HepG2 (cell line): Measurements from ENCODE around the gene DZIP1L.

Source experiments
- BRCA1 ChIP-seq: sonication (generic); formaldehyde crosslinking; IDR thresholded peaks from 2 replicates; pipeline ENCODE4 v1.4.0; 2020; ENCODE audit warnings: missing genetic modification reagents
- CEBPB ChIP-seq: IDR thresholded peaks from 2 replicates; pipeline ENCODE4 v1.6.1; 2011; ENCODE audit warnings: low read depth, low read length, improper control_type of control experiment, borderline replicate concordance
- MAX ChIP-seq: IDR thresholded peaks from 2 replicates; pipeline ENCODE4 v1.6.1; 2012; ENCODE audit warnings: inconsistent platforms
- MYNN ChIP-seq: sonication (generic); formaldehyde crosslinking; IDR thresholded peaks from 2 replicates; pipeline ENCODE4 v1.4.0; 2020; ENCODE audit warnings: mild to moderate bottlenecking, low read depth, missing genetic modification reagents
- RAD21 ChIP-seq: fragments of 450-650 bp; formaldehyde crosslinking; IDR thresholded peaks from 2 replicates; pipeline ENCODE4 v1.5.0; 2020; ENCODE audit warnings: mild to moderate bottlenecking
- RELA ChIP-seq: sonication (generic); formaldehyde crosslinking; IDR thresholded peaks from 2 replicates; pipeline ENCODE4 v1.4.0; 2020; ENCODE audit warnings: missing genetic modification reagents
- SNRNP70 ChIP-seq: fragments of 200-400 bp; formaldehyde crosslinking; IDR thresholded peaks from 2 replicates; pipeline ENCODE4 v1.6.1; 2017; ENCODE audit warnings: mild to moderate bottlenecking, low read depth, low read length, moderate library complexity
- ZFP36 ChIP-seq: fragments of 150-350 bp; IDR thresholded peaks from 2 replicates; pipeline ENCODE4 v1.6.1; 2018; ENCODE audit warnings: borderline replicate concordance, low read length, low read depth; ENCODE audit not compliant: partially characterized antibody
- ZNF558 ChIP-seq: sonication (generic); formaldehyde crosslinking; IDR thresholded peaks from 2 replicates; pipeline ENCODE4 v1.9.0; 2022; ENCODE audit warnings: mild to moderate bottlenecking, missing genetic modification reagents, borderline replicate concordance
- TF ChIP-seq, protein P1 (sequence below): sonication (generic); formaldehyde crosslinking; IDR thresholded peaks from 2 replicates; pipeline ENCODE4 v1.5.1; 2020; ENCODE audit warnings: mild to moderate bottlenecking, moderate library complexity, missing genetic modification reagents
- TF ChIP-seq, protein P2 (sequence below): sonication (generic); formaldehyde crosslinking; IDR thresholded peaks from 2 replicates; pipeline ENCODE4 v1.4.0; 2020; ENCODE audit warnings: mild to moderate bottlenecking, missing genetic modification reagents, borderline replicate concordance

GRCh38 chr3:138084196-138084595, 31.2 kb downstream of the DZIP1L start:
- TF ChIP-seq, protein P1, sequence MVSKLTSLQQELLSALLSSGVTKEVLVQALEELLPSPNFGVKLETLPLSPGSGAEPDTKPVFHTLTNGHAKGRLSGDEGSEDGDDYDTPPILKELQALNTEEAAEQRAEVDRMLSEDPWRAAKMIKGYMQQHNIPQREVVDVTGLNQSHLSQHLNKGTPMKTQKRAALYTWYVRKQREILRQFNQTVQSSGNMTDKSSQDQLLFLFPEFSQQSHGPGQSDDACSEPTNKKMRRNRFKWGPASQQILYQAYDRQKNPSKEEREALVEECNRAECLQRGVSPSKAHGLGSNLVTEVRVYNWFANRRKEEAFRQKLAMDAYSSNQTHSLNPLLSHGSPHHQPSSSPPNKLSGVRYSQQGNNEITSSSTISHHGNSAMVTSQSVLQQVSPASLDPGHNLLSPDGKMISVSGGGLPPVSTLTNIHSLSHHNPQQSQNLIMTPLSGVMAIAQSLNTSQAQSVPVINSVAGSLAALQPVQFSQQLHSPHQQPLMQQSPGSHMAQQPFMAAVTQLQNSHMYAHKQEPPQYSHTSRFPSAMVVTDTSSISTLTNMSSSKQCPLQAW: no peak
- TF ChIP-seq RAD21 (CRISPR knock-in tag) (no peak), CEBPB (no peak), RELA (CRISPR knock-in tag) (no peak), ZFP36 (no peak), ZNF558 (no peak), MAX (no peak), BRCA1 (CRISPR knock-in tag) (no peak), SNRNP70 (no peak), MYNN (no peak)
- TF ChIP-seq, protein P2, sequence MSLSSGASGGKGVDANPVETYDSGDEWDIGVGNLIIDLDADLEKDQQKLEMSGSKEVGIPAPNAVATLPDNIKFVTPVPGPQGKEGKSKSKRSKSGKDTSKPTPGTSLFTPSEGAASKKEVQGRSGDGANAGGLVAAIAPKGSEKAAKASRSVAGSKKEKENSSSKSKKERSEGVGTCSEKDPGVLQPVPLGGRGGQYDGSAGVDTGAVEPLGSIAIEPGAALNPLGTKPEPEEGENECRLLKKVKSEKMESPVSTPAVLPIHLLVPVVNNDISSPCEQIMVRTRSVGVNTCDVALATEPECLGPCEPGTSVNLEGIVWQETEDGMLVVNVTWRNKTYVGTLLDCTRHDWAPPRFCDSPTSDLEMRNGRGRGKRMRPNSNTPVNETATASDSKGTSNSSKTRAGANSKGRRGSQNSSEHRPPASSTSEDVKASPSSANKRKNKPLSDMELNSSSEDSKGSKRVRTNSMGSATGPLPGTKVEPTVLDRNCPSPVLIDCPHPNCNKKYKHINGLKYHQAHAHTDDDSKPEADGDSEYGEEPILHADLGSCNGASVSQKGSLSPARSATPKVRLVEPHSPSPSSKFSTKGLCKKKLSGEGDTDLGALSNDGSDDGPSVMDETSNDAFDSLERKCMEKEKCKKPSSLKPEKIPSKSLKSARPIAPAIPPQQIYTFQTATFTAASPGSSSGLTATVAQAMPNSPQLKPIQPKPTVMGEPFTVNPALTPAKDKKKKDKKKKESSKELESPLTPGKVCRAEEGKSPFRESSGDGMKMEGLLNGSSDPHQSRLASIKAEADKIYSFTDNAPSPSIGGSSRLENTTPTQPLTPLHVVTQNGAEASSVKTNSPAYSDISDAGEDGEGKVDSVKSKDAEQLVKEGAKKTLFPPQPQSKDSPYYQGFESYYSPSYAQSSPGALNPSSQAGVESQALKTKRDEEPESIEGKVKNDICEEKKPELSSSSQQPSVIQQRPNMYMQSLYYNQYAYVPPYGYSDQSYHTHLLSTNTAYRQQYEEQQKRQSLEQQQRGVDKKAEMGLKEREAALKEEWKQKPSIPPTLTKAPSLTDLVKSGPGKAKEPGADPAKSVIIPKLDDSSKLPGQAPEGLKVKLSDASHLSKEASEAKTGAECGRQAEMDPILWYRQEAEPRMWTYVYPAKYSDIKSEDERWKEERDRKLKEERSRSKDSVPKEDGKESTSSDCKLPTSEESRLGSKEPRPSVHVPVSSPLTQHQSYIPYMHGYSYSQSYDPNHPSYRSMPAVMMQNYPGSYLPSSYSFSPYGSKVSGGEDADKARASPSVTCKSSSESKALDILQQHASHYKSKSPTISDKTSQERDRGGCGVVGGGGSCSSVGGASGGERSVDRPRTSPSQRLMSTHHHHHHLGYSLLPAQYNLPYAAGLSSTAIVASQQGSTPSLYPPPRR (CRISPR knock-in tag): no peak
